CD4-positive, alpha-beta T cell treated with Interferon gamma for 1 hour (primary cell): ENCODE results near the gene TLR7.

Experiments
- DNase-seq: peaks from one replicate; pipeline ENCODE4 v3.0.0-alpha.2; 2020

Gene TLR7

GRCh38 chrX:12866451-12867377 lies at the start of gene TLR7:
TSS of gene TLR7 (plus strand) at chrX:12867072. CDS start at chrX:12867579, 507 bp downstream.
- DNase-seq, result peak; percentile 12

DNA sequence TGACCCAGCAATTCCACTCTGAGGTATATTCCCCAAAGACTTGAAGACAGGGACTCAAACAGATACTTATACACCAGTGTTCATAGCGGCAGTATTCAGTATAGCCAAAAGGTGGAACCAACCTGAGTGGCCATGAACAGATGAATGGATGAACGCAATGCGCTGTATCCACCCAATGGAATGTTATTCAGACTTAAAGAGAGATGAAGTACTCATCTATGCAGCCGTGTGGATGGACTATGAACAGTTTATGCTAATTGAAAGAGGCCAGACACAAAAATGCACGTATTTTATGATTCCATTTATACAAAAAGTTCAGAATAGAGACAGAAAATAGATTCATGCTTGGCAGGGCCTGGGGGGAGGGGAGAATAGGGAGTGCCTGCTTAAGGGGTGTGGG lies 49.3 kb upstream of the TLR7 start:
- no peak for DNase-seq

- DNase-seq, result no peak
These were observed 47.6 kb upstream of the TLR7 start for GRCh38 chrX:12819222-12819621.

DNA sequence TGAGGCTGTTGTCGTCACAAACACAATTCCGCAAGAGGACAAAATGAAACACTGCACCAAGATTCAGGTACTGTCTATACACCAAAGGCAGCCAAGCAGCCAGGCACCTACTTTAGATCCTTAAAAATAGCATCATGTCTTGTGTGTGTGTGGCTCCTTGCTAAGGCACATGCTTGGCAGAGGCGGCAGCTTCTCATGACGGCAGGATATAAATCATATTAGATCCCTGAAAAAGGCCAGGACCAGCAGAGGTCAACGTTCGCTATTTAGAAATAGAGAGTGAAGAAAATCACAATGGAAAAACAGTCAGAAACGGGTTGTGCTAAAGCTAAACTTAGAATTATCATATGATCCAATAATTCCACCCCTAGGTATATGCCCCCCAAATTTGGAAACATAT lies 46.1 kb upstream of the TLR7 start:
- no peak for DNase-seq

DNA sequence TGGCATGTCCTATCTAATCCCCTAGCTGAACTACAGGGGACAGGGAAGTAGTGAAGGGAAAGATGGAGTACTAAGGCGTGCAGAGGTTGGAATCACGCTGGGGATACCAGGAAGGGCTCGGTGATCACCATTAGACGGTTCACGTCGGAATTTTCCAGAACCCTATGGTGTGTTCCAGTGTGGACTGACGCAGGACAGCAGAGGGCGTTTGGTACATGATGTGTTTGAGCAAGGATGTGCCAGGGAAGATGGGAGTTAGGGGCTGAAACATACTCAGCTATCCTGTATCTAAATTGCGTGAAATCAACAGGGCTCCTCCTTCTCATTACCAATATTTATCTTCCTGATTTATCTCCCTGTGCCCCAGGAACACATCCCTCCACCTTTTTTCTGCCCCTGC lies 41.9 kb upstream of the TLR7 start:
- DNase-seq, result no peak

- DNase-seq, result no peak
These were observed 41.1 kb upstream of the TLR7 start for GRCh38 chrX:12825801-12826200.

DNA sequence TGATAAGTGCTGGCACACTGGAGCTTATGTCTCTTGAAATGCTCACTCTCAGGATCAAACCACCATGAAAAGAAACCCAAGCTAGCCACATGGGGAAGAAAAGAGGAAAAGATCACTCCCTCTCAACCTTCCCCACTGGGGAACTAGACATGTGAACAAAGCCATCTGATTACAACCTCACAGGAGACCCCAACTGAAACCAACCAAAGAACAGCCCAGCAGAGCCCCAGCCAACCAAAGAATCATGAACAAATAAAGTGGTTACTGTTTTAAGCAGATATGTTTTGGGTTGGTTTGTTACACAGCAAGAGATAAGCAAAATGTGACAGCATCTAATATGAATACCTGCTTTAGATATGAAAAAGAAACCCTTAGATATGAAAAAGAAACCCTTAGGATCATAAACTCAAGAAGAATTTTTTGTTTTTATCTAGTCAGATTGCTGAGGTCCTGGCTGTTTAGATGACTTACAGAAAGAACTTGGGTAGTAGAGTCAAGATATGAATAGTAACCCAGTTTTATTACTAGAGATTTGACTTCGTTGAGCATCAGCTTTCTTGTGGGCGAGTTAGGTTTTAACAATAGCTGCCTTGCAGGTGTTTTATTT lies 23.7 kb upstream of the TLR7 start:
- no peak for DNase-seq

GRCh38 chrX:12843668-12844279 lies 23.1 kb upstream of the TLR7 start:
- no peak for DNase-seq

DNA sequence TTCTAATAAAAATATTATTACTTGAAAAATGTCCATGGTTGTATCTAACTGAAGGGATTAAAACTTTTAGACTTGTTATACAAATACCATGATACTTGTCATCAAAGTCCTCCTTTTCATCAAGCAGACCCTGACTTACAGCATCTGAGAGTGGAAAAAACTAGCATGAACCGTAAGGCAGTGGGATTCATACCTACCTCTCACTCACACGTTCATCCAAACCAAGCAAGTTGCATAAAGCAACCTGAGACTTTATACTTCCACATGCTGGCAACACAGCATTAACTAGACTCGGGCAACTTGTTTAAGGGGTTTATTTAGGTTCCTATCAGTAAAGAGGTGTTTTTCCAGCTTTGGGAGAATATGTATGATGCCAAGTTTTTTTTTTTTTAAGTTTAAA lies 22.6 kb upstream of the TLR7 start:
- no peak for DNase-seq

GRCh38 chrX:12865359-12865758 lies 1.5 kb upstream of the TLR7 start:
- no peak for DNase-seq

DNA sequence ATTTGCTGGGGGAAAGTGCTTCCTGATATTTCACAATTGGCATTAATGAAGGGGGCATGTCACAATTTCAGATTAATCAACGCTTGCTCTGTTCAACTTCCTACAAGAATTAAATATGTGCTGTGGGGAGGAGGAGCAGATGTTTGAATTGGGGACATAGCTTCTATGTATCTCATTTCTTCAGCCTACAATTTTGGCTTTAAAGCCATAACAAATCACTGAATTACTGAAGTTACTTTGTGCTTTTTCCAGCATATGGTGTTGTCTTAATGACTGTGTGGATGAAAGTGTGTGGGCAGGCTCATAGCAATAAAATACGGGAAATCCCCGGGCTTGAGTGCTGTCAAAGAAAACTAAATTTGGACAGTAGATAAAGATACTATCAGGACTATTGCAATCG lies 813 bp downstream of the TLR7 start:
- DNase-seq, result no peak

GRCh38 chrX:12868747-12869146 lies 1.9 kb downstream of the TLR7 start:
- no peak for DNase-seq

DNA sequence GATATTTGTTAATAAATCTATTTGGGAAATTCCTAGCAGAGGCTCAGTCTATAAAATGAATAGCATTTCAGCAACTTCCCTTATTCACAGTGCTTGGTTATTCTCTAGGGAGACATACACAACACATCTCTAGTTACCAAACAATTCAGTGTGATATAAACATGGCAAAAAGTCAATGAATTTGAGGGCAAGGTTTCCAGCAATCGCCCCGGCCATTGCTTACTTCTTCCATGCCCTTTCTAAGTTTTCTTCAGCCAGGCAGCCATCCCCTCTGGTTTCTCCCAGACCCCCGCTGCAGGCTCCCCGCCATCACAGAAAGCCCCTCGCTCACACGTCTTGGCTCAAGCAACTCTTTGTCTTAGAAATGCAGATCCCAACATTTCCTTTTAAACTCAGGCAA lies 4.4 kb downstream of the TLR7 start:
- DNase-seq, result no peak

DNA sequence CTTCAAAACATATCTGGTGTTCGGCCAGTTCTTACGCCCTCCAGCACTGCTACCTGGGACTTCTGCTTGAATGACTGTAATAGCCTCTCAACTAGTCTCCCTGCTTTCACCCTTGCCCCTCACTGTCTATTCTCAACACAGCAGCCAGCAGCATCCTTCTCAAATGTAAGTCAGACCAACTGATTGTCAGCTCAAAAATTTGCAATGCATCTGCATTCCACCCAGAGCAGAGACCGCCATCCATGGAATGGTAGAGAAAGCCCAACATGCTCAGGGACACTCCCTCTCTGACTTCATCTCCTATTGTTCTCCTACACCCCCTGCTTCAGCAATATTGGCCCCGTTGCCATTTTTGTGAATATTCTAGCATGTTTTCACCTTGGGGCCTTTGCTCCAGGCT lies 5.9 kb downstream of the TLR7 start:
- DNase-seq, result no peak

DNA sequence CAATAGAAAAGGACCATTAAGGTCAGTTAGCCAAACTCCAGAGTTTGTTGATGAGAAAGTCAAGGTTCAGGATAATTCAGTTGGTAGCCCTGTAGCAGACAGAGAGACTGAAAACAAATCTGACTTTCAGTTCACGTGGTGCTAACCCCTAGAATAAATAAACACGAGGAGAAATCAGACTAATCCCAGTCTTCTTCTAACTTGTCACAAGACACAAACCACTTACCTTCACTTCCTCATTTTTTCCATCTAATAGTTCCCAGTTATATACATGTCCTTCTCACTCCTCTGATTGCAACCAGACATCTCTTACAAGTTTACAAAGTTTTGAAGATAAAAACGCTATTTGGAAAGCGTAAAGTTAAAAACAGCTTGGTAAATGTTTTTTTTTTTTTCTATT lies 7.7 kb downstream of the TLR7 start:
- DNase-seq, result no peak

GRCh38 chrX:12877386-12877785 lies 10.5 kb downstream of the TLR7 start:
- no peak for DNase-seq

GRCh38 chrX:12878536-12878935 lies 11.7 kb downstream of the TLR7 start:
- no peak for DNase-seq

GRCh38 chrX:12881914-12882313 lies 15.0 kb downstream of the TLR7 start:
- DNase-seq, result no peak

DNA sequence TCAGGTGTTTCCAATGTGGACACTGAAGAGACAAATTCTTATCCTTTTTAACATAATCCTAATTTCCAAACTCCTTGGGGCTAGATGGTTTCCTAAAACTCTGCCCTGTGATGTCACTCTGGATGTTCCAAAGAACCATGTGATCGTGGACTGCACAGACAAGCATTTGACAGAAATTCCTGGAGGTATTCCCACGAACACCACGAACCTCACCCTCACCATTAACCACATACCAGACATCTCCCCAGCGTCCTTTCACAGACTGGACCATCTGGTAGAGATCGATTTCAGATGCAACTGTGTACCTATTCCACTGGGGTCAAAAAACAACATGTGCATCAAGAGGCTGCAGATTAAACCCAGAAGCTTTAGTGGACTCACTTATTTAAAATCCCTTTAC lies 18.6 kb downstream of the TLR7 start:
- no peak for DNase-seq

GRCh38 chrX:12886545-12886944 lies 19.7 kb downstream of the TLR7 start:
- DNase-seq, result no peak

DNA sequence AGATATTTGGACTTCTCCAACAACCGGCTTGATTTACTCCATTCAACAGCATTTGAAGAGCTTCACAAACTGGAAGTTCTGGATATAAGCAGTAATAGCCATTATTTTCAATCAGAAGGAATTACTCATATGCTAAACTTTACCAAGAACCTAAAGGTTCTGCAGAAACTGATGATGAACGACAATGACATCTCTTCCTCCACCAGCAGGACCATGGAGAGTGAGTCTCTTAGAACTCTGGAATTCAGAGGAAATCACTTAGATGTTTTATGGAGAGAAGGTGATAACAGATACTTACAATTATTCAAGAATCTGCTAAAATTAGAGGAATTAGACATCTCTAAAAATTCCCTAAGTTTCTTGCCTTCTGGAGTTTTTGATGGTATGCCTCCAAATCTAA lies 20.3 kb downstream of the TLR7 start:
- DNase-seq, result no peak

DNA sequence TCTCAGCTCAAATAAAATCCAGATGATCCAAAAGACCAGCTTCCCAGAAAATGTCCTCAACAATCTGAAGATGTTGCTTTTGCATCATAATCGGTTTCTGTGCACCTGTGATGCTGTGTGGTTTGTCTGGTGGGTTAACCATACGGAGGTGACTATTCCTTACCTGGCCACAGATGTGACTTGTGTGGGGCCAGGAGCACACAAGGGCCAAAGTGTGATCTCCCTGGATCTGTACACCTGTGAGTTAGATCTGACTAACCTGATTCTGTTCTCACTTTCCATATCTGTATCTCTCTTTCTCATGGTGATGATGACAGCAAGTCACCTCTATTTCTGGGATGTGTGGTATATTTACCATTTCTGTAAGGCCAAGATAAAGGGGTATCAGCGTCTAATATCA lies 20.9 kb downstream of the TLR7 start:
- DNase-seq, result no peak

GRCh38 chrX:12890467-12890866 lies 23.6 kb downstream of the TLR7 start:
- DNase-seq, result no peak

- DNase-seq, result no peak
These were observed 24.3 kb downstream of the TLR7 start for GRCh38 chrX:12891171-12891570.
